ENCODE data around the gene LMAN1L.

LMAN1L gene

DNA sequence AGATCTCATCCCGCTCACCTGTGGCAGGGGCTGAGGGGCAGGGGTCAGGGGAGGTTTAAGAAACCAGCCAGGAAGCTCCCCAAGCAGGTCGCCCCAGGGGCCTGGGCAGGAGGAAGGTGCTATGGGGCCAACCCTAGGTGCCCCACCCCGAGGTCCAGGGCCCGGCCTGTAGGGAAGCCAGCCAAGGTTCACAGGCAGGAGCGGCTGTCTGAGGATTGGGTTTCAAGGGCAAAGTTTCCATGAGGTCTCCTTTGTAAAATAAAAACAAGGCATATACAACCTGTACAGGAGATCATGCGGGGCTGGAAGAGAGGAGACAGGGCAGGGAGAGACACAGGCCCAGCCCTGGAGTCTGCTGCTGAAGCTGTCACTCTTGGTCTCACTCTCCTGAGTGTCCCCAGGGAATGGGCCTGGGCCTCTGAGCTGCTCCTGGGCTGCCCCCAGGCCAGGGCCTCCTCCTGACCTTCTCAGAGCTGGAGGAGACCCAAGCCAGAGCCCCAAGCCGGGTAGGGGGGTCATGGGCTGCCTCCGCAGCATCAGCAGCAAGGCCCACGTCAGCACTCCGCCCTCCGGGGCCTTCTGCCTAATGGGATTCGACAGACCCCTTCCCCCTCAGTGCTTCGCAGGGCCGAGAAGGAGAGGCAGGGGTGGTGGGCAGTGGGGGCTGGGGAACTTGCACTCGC is 19.3 kb downstream of the LMAN1L start:
- no peak overlapping the region for H3K27ac ChIP-seq
- DNase-seq (ENCODE audit: low read depth, low spot score) = no peak

DNA sequence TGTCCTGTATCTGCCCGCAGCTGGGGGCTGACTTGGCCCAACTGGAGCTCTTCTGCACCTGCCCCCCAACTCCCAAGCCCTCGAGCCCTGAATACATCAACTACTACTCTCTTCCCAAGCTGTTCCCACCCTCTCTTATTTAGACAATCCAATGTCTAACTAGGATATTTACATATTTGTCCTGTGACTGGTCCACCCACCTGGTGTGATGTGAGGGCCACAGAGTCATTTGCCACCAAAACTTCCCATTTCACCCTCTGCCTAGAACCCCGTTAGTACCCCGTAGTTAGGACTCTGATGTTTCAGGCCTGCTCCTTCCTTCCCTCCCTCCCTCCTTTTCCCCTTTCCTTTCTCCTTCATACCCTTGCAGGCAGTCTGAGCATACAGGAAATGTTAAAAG is 20.2 kb downstream of the LMAN1L start:
- DNase-seq (ENCODE audit: low read depth, low spot score) = no peak
- no peak overlapping the region for H3K27ac ChIP-seq

DNA sequence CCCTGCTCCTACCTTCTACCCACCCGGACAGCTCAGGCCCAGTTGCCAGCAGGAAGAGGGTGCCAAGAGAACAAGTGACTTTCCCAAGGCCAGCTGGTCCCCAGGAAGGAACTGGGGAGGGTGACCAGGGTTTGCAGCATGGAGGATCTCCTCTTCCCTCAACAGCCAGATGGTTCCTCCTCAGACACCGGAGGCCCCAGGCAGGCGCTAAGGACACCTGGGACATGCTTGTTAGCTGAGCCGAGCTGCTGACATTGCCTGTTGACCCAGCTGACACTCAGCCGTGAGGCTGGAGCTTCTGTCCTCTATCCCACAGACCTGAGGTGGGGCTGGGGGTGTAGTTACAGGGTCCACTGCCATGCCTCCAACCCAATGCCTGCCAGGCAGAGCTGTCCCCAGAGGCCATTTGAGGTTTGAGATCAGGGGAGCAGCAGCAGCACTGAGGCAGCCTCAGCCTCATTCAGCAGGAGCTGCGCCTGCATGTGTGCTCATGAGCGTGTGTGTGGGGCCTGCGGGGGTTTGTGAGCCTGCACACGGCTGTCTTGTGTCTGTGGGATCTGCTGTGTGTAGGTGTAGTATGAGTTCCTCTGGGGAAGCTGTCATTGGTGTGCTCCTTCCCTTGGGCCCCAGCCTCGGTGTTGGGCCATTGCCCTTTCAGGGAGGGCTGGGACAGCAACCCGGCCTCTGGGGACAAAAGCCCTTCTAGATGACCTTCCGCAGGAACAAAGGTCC is 20.9 kb downstream of the LMAN1L start:
- DNase-seq (ENCODE audit: low read depth, low spot score) = no peak
- no peak overlapping the region for H3K27ac ChIP-seq

DNA sequence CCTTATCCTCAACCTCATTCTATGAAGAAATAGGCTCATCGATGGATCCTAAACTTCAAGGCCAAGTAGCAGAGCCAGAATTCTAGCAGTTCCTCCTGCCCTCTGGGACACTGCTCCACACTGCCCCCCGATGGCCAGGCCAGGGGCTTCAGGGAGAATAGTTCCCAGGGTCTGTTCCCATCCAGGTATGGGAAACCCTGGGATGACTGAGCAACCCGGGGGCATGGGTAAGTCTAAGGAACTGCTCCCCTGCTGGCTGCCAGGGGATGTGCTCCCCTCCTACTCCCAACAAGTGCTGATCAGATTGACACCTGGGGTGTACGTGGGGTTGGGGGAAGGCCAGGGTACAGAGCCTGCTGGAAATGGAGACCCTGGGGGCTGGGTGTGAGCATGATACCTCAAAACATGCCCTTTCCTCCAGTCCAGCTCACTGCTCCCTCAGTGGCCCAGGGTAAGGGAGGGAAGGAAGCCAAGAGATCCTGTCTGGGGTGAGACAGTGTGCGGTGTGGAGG is 22.7 kb downstream of the LMAN1L start:
- no peak for DNase-seq (ENCODE audit: low read depth, low spot score)

DNA sequence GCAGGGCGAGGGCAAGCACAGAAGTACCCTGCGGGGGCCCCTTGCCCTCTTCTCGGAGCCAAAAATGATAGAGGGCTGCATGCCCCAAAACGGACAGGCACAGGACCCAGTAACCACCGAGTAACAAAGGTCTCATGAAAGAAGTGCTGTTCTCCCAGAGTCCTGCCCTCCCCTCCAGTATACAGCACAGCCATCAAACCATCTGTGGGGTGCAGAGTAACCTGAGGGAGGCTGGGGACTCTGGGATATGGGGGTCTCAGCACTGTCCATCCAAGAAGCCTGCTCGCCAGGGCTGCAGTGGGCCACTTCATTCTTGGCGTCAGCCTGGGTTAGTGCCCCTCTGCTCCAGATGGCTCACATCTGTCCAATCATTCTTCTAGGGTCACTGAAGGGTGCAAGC is 24.2 kb downstream of the LMAN1L start:
- DNase-seq (ENCODE audit: low read depth, low spot score) = no peak

More for the DNA sequence above, 22.7 kb downstream of the LMAN1L start:
- no peak overlapping the region for H3K27ac ChIP-seq

DNA sequence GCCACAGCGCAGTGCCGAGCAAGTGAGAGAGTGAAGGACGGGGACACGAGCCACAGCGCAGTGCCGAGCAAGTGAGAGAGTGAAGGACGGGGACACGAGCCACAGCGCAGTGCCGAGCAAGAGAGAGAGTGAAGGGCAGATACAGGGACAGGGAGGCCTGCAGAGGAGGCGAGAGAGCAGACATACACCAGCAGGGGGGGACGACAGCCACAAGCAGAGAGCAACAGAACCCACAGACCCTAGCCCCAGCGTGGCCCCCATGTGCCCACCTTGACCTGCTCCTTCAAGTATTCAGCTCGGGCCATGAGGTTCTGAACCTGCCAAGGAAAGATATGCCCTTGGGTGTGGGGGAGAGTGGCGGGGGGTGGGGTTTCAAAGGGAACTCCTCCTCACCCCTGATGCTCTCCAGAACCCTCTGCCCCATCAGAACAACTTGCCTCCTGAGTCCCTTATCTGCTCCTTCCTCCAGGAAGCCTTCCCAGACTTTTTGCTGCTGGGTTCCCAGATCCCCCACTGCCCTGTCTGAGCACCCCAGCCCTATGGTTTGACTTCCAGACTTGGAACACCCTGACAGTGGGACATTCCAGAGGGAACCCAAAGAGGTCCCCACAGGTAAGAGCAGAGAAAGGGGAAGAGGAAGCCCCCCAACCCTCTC is 25.0 kb downstream of the LMAN1L start:
- no peak overlapping the region for H3K27ac ChIP-seq
- DNase-seq (ENCODE audit: low read depth, low spot score) = no peak

More for the DNA sequence above, 24.2 kb downstream of the LMAN1L start:
- H3K27ac ChIP-seq = no peak overlapping the region

DNA sequence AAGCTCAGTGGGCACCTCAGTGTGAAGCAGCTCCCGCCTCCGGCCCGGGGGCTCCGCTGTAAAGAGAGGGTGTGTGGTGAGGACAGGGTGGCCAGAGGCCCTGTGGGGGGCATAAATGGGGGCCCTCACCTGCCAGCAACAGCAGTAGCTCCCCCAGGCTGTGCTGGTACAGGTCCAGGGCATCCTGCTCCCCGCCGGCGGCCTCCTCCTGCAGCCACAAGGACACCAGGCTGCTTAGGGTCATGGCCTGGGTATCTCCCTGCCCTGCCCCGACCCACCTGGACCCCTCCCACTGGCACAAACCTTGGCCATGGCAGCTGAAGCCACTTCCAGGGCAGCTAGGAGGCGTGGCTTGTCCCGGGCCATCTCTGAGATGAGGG is 25.5 kb downstream of the LMAN1L start:
- H3K27ac ChIP-seq = no peak overlapping the region
- DNase-seq (ENCODE audit: low read depth, low spot score) = no peak

DNA sequence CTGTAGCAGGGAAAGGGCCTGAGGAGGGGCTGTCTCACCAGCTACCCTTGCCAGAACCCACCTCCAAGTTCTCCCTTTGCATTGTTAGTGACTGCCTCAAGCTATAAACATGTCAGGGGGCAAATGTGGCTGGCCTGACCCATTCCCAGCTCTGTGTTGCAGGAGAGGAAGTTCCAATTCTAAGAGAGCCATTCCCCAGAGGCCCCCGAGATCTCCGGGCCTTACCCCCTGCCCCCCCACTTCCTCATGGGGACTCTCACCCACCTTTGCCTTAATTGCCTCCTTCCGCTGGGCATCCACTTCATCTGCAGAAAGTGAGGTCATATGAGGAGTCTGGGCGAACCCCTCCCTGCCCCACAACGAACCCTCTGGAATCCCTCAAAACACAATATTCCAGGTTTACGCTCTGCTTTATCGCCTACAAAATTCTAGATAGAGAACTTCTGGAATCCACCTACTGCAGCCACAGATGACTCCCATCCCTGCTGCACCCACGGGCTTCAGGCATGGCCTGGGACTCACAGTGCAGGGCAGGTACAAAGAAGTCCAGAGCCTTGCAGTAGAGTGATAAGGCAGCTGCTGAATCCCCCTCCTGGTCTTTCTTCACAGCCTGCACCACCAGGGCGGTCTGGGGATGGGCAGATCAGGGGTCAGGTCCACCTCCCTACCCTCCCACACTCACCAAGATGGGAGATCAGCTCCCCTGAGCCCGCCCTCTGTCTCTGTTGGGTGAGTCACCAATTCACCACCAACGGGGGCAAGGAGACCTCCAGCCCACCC is 26.3 kb downstream of the LMAN1L start:
- DNase-seq (ENCODE audit: low read depth, low spot score) = no peak
- no peak overlapping the region for H3K27ac ChIP-seq

DNA sequence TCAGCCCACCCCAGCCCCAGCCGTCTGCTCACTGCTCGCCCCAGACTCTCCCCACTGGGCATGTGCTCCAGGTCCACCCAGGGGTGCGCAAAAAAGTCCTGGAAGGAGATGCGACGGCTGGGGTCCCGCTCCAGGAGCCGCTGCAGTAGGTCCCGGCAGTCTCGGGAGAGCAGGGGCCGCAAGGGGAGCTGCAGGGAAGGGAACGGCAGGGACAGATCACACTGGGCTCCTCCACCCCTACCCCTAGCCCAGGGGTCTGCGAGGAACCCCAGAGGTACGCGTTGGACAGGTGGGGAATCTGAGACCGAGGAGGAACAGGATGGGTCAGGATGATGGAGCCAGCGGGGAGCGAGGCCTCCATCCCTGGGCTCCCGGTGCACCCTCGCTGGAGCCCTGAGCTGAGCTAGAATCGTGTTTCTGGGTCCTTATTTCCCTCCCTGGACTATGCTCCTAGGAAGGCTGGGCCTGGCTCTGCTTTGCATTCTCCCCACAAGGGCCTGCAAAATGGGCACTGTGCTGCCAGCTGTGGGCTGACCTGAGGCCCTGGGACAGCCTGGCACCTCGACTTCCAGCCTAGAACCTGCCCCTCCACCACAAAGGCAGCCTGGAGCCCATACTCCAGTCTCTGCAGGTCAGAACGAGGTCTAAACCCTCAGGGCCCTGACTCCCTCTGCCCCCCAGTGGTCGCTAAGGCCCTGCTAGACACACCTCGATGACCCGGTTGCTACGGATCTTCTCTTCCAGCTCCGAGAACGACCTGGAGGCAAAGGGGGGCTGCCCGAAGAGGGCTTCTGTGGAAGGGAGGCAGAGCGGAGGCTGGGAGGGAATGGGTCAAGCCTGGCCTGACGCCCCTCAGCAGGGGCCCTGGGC is 27.1 kb downstream of the LMAN1L start:
- no peak for DNase-seq (ENCODE audit: low read depth, low spot score)
- H3K27ac ChIP-seq = no peak overlapping the region

DNA sequence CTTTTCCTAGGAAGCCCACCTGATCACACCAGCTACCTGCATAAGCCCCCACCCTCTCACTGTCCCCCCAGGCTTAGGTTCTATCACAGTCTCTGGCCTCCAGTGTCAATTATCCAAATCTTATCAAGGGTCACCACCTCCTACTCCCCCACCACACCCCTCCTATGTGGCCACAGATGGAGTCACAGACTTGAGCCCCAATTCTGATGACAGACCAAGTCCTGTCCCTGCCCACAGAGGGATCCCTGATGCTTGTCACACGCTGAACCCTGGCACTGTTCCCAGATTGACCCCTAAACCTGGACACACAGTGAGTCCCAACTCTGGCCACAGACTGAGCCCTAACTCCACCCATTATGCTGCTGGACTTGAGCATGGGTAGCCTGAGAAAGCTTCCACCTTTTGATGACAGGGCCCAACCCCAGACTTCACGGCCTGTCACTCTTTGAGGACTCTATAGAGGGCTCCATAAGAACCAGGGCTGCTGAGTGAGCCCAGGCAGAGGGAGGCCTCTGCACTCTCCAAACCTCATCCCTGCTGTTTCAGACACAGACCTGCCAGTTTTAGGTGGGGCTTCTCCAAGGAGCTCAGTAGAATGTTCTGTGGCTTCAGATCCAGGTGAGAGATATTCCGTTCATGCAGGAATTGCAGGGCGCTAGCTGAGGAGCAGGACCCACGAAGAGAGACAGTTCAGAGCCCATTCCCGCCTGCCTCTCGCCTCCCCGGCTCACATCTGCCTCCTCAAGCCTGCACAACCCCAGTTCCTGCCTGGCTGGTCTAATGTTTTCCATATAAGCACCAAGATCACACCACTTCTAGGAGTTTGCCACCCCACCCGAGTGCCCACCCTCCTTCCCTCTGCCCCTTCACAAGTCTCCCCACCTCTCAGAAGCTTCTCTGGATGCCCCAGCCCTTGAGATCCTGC is 28.5 kb downstream of the LMAN1L start:
- no peak for DNase-seq (ENCODE audit: low read depth, low spot score)
- H3K27ac ChIP-seq = no peak overlapping the region

DNA sequence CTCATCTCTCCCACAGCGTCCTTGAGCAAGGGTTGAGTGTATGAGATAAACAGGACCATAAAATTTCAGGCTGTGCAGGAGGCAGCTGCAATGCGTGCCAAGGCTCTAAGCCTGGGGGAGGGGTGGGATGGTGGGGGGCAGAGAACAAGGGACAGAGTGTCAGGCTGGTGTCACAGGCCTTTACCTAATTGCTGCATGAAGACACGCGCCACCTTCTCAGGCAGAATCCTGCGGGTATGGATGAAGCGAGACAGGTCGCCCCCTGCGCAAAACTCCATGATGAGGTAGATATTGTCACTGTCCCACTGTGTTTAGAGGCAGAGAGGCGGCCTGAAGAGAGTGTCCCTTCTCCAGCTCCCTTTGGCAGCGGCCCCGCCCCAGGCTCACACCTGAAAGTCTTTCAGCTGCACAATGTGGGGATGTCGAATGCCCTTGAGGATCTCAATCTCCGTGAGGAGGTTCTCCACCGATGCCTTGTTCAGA is 29.3 kb downstream of the LMAN1L start:
- no peak for DNase-seq (ENCODE audit: low read depth, low spot score)
- no peak overlapping the region for H3K27ac ChIP-seq

DNA sequence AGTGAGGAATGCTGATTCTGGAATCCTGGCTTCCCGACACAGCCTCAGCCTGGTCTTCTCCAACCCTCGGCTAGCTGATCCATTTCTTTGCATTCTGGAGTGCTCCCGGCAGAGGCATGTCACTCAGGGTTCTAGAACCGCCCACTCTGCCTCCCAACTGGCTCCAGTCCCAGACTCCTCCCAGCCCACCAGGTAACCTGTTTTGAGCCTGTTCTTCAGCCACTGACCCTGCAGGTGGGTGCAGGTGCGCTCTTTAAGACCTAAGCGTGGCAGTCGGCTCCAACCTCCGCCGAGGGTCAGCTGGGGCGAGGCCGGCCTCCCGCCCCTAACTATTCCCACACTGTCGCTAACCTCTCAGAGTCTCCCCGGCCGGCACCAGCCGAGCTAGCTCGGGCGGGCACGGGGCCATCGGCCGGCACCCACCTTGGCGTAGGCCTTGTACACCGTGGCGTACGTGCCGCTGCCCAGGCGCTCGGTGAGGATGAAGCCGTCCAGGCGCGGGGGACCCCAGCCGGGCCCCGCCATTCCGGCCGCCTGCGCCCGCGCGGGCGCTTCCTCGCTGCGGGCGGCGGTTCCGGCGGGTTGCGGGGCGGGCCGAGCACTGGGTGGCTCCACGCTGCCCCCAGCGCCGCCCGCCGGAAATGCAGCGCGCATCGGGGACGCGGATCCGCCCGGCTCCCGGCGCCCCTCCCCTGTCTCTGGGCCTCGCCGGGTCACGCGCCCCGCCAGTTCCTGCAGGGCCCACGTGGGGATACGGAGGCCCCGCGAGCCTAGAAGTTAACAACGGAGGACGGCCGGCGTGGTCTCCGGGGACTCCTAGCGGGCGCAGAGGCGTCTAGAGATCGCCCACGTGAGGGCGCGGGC is 30.2 kb downstream of the LMAN1L start, which contains the start of gene ULK3:
ULK3 (minus strand) TSS at position 576 of the 864 bp plus-strand sequence; CDS start at position 525, 51 bp downstream.
- H3K27ac ChIP-seq = peak within 1 kb of the TSS; percentile 63
- peak; percentile 46 for DNase-seq (ENCODE audit: low read depth, low spot score)

DNA sequence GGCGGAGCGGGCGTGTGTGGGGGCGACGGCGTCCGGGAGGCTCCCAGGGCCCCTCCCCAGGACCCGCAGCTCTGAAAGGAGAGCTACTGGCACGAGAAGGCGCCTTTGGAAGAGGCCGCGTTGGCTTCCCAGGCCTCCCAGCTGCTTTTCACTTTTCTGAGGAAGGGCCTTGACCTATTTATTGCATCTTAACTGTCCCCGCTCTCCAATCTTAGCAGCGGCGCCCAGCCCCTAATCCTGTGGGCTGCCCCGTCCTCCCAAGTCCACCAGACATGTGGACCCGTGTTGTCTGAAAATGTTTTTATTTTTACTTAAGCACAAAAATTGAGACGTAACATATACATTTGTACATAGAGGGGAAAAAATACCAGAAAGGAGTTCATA is 30.8 kb downstream of the LMAN1L start:
- H3K27ac ChIP-seq = peak overlapping the region; percentile 63

DNA sequence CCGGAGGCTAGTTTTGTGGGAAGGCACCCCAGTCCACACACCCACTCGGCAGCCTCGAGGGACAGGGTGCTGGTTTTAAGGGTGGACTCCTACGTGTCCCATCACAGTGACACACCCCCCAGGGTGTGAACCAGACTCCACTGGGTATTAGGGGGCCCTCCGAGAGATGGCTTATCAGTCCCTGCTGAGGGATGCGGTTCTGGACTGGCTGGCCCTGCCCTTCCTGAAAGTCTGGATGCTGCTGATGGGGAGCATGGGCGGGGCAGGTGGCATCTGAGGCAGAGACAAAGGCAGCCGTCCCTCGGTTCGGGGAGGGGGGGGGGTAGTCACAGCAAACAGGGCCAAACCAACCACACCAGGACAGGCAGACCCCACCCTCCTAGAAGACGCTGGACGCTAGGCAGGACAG is 31.3 kb downstream of the LMAN1L start:
- no peak overlapping the region for H3K27ac ChIP-seq
- DNase-seq (ENCODE audit: low read depth, low spot score) = no peak

More for the DNA sequence above, 30.8 kb downstream of the LMAN1L start:
- no peak for DNase-seq (ENCODE audit: low read depth, low spot score)

DNA sequence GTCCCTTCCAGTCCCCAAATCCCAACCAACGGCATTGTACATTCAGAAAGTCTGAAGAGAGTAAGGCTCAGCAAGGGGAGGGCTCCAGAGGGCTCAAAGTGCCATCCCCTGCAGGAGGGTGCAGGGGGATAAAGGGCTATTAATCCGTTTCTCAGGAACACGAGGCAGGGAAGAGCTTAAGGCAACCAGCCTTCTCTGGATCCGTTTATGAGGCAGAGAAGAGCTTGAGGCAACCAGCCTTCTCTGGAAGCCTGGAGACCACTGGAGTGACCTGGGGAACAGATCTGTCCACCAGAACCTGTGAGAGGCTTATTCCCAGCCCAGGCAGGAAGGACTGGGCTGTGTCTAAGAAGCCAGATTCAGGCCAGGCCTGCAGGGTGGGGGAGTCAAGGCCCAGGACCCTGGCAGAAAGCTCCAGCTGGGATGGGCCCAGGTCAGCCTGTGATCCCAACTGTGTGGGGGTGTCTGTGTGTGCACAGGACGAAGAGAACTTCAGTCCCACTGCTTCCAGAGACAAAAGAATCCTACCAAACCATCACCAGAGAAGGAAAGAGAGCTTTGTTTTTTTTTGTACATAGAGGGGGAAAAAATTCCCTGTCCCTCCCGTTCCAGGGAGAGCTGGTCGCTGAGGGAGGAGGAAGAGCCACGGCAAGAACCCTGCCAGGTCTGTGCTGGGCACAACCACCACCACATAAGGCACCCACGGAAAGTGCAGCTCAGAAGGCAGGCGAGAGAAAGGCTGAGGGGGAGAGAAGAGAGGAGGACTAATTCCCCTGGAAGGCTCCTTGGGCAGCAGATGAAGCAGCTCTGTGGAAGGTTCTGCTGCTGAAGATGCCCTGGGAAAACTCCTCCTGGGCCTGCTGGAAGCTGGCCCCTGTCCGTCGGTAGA is 31.9 kb downstream of the LMAN1L start:
- DNase-seq (ENCODE audit: low read depth, low spot score) = no peak
- H3K27ac ChIP-seq = no peak overlapping the region

DNA sequence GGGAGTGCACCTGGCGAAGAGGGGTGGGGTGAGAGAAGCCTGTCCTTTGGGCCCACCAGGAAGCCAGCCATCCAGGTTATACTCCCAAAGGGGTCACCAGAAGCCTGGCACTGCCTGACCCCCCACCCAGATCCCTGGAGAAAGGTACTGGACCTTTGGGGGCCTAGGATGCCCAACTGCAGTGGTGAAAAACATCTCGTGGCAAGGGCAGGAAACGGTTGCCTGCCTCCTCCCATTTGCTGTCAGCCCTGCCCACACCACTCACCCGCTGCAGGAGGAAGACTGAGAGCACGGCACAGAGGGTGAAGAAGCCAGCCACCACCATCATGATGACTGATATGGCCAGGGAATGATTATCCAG is 32.6 kb downstream of the LMAN1L start:
- no peak overlapping the region for H3K27ac ChIP-seq

More for the DNA sequence above, 32.6 kb downstream of the LMAN1L start:
- DNase-seq (ENCODE audit: low read depth, low spot score) = no peak
